LoVo (cell line): ENCODE data around the gene KBTBD13.
"Not testable (repeated sequence)": the region's sequence is repeated elsewhere in the genome, so short reads cannot be mapped to it uniquely, and the experiment has no call there.

ENCODE experiments used
- DNase-seq: peaks from one replicate; pipeline ENCODE4 v3.0.0-alpha.2; 2016; ENCODE audit warnings: low spot score

KBTBD13 gene

DNA sequence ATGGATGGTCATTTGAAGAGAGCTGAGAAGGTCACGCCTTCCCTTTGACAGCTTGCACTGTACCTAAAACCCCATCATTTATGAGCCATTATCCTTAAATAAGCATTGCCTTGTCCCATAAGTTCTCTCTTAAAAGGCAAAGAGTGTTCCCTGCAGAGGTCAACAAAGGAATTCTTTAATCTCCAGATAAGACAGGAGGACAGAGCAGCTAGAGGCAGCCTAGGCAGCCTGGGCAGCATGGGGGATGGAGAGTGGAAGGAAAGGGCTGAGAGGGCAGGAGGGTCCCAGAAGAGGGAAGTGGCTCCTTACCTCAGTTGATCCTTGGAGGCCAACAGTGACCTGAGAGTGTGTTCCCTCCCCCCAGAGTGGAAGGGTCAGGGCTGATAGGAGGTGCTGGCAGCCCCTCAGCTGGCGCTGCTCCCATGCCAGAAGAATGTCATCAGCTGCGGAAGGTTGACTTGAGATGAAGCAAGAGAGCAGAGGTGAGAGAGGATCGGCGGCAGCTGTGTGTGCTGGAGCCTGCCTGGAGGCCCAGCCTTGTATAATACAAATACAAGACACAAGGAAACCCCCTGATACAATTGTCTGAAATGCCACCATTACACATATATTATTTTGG, 12.8 kb downstream of the KBTBD13 start:
- DNase-seq, result no peak

DNA sequence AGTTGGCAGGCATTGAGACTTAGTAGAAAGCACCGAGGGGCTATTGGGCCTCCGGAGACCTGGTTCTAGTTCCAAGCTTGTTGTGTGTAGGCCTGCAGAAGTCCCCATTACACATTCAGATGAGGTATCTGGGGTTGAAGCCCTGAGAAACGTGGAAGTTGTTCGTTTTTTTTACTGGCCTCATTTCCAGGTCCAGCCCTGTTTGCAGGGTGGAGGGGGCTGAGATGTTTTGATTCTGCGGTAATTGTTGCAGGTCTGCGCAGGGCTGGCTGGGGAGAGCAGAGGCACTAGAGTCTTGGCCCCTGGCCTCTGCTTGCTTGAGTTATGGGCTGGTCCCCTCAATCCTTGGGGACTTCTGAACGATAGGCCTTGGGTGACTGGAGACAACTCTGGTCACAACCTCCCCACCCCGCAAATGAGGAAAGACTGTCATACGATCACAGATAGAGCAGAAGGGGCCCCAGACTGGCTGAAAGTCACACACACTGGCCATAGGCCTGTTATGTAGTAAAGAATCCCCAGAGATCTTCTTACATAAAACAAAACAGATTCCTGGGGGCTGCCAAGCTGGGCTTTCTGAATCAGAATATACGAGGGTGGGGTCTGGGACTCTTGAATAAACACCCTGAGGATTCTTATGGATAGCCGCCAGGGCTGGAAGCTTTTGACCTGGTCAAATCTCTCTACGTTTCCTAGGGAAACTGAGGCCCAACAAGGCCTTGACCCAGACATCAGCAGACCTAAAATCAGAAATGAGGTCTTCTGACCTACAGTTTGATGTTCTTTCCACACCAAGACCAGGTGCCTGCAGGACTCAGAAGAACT, 15.6 kb downstream of the KBTBD13 start:
- DNase-seq, result no peak

DNA sequence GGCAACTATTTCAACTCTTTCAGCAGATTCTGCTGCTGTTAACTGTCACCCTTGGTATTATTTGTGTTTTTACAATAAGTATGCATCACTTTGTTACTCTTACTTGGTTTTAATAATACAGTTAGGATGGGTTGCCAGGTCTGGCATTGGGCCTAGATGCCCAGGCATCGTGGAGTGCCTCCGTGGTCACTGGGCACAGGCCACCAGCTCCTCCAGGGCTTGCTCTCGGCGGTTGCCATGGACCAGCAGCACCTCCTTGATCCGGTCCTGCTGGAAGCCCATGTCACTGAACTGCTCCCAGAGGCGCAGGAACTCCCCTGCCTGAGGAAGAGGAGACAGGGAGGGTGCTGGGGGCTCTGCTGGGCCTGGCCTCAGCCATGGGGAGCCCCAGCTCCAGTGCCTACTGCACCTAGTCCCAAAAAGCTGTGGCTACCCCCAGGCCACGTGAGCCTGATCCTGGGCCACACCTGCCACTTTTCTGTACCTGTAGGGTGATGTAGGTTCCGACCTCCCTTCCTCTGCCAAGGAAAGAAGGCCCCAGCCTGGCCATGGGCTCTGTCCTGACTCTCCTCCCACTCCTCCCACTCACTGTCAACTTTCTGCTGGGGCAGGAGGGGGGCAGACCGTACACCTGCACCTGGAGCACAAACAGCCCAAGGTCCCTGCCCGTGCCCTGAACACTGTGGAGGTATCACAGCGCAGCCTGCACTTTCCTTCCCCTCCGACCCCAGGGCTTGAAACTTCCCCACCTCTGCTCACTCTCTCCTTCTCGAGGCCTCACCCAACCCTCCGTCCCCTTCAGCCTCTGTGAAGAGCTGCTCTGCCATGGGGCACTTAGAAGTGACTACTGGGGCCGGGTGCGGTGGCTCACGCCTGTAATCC, 16.6 kb downstream of the KBTBD13 start:
- DNase-seq, result no peak

DNA sequence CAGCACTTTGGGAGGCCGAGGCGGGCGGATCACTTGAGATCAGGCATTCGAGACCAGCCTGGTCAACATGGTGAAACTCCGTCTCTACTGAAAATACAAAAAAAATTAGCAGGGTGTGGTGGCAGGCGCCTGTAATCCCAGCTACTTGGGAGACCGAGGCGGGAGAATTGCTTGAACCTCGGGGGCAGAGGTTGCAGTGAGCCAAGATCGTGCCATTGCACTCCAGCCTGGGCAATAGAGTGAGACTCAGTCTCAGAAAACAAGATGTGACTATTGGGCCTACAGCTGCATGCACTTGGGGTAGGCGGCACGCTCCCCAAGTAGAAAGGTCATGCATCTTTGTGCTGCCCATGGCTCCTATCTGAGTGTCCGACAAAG, 17.2 kb downstream of the KBTBD13 start:
- not testable (repeated sequence) for DNase-seq

DNA sequence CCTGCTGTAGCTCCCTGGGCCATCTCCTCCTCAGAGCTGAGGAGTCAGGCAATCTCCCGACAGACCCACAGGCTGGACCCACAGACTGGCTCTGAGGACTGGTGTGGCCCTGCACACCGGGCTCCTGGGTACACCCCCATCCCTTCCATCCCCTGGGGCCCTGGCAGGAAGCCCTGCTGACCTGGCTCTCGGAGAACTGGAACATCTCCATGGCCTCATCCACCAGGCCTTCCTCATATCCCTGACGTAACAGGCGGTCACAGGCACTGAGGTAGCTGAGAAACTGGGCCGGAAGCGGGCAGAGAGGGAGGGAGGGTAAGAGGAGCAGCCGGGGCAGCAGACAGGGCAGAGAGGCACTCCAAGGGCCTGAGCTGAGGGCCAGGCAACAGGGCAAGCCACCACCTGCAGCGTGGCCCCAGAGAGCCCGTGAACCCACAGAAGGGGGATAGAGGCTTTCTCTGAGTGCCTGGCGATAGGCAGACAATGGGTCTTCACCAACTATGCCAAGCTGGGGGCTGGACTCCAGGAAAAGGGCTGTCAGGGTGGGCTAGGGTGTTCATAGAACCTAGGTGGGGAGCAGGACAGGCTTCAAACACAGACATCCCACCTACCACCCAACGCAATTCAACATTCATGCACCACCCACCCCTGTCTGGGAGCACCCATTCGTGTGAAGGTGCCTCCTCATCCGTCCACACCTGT, 17.9 kb downstream of the KBTBD13 start:
- DNase-seq, result no peak

DNA sequence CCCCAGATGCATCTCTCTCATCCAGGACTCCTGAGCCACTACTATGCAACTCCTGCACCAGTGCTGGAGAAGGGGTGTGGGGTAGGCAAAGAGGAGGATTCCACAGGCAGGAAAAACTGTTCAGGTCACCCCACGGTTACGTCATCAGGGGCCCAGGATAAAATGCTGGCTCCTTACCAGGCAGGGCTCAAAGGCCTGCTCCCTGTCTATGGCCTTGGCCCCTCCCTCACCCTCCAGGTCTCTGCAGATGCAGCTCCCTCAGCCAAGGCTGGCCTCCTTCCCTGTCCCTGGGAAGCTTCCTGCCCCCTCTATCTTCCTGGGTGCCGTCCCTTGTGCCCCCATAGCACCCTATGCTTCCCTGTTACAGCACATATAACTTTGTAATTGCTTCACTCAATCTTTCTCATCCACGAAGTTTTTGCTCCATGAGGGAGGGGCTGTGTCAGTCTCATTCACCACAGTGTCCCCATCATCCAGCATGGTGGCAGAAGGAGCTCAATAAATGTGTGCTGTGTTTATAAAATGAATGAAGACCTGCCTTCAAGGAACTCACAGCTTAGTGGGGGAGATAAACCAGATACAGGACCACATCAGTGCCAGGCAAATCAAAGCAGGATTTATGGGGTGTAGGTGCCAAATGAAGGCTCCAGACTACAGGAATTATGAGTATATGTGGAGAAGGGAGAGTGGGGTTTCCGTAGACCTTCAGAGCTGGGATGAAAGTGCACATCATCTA, 18.6 kb downstream of the KBTBD13 start:
- no peak for DNase-seq

DNA sequence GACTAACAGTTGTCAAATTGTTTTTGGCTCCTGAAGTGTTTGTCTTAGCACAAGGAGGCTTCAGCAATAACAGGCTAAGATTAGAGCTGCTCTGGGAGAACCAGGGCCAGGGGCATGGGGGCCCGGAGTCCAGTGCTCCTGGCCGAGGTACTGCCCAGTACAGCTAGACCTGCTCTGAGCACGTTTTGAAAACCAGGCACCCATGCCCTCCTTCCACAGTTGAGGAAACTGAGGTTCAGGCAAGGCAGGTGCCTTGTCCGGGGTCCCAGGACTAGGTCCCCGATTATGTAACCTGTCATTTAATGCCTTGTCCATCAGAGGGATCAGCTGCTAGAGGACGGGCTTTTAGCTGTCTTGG, 19.2 kb downstream of the KBTBD13 start:
- DNase-seq, result no peak

DNA sequence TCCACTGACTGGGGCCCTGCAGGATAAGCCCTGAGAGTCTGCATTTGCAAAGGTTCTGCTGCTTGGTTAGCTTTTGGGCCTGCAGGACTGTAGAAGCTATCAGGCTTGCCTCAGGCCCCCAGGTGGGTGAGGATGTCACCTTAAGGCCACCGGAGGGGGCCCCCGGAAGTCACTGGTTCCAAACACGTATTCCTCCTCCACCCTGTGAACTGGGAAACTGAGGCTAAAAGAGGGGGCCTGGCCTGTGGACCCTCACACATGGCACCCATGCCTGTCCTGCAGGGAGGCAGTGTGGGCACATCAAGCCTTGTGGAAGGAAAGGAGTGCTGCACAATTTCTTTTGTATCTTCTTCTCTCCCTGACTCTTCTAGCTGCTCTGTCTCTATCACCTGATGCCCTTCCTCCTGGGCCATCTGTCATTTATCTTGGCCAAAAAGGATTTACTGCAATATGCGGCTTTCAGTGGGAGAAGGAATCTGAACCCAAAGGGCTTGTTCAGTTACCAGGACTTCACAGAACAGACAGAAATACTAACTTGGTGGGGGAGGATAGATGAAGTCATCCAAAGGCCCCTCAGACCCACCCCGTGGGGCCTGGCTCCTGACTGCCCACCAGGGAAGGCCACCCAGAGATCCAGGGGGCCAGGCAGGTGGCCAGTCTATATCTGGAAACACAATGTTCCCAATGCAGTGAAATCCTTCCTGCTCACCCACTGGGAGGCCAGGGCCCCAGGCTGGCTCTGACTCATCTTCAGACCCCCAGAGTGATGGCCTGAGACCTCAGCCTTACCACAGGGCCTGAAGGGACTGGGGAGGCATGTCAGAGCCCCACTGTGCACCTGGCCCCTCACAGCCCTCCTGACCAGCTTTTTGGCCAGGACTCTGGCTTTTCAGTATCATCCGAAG, 20.2 kb downstream of the KBTBD13 start:
- no peak for DNase-seq

- no peak for DNase-seq
Observed at GRCh38 chr15:65097651-65098263, 21.2 kb downstream of the KBTBD13 start.

DNA sequence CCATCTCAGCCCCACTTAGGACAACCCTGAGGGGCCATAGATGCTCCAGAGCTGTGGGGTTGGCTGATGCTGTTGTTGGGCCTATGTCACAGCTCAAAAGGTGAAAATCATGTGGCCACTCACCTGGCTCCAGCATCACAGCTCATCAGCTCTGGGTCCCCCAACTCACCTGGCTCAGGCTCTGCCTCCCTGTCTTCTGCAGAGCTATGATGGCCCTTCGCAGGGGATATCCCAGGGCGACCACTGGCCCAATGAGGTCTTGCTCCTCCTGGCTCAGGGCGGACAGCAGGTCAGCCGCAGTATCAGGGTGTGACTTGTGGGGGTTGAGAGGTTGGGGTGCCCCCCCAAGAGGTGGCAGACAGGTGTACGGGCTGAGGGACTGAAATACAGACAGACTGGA, 22.8 kb downstream of the KBTBD13 start:
- DNase-seq, result no peak

- DNase-seq, result not testable (repeated sequence)
Observed at GRCh38 chr15:65099801-65100200, 23.3 kb downstream of the KBTBD13 start.

DNA sequence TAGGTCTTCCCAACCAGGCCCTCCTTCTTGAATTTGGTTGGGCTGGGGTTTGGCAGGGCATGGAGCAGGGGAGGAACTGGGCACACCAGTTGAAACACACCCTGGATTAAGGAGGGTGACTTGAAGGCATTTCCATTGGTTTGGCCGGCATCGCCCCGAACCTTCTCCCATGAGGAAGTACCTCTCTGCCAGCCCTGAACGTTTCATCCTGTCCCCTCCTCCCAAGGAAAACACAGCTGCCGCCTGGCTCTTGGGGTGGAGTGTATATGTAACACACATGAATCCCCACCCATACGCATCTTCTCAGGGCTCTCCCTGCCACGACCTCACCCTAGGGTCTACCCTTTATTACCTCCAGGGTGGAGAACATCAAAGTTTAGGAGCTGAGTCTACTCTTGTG, 23.9 kb downstream of the KBTBD13 start:
- DNase-seq, result no peak

DNA sequence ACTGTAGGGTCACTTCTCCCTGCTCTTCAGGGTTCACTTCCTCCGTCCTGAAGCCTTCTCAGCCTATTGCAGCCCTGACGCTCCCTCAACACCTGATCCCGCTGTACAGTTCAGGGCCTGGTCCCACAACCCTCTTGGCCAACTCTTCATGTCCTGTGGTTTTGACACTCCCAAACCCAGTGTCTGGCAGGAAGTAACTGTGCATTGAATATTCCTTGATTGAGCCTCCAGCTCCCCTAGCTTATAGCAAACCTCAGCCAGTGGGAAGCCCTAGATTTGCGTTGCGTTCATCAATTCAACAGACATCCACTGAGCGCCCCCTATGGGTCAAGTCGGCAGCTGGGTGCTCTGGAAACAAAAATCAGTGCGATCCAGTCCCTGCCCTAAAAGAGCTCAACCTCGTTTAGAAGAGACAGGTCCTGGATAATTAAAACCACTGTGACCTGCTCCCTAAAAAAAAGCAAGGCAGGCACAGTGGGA, 24.9 kb downstream of the KBTBD13 start:
- DNase-seq, result no peak

DNA sequence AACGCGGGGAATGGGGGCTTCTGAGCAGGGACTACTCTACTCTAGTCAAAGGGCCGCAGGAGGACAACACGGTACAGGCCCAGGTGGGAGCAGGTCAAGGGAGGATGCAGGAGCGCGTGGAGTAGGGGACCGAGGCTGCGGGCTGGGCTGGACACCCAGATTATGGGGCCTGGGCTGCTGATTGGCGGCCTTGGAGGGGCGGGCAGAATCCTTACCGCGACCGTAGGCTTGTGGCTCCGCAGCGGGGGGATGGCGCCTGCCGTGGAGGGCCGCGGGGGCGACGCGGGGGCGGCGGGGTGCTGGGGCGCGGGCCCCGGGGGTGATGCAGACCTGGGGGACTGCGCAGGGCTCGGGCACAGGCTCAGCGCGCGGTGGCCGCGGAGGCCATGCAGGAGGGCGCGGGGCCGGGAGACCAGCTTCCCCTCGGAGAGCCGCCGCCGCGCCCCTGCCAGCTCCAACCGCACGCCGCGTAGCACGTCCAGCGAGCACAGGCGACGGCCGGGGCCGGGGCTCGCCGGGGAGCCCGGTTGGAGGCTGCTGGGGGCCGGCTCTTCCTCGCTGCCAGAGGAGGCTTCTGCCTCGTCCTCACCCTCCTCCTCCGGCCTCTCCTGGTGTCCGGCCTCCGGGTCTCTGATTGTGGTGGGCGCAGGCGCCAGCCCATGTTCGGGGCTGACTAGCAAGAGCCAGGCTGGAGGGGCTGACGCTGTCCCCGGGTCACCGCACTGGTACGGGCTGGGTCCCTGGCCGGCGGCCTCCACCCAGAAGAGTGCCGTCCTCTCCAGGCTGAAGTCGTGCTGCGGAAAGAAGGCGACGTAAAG, 25.6 kb downstream of the KBTBD13 start:
- DNase-seq, result no peak

- no peak for DNase-seq
Observed at GRCh38 chr15:65102912-65103311, 26.4 kb downstream of the KBTBD13 start.

GRCh38 chr15:65105038-65105437, 28.5 kb downstream of the KBTBD13 start:
- DNase-seq, result no peak

- DNase-seq, result no peak
Observed at GRCh38 chr15:65106011-65106590, 29.6 kb downstream of the KBTBD13 start.

DNA sequence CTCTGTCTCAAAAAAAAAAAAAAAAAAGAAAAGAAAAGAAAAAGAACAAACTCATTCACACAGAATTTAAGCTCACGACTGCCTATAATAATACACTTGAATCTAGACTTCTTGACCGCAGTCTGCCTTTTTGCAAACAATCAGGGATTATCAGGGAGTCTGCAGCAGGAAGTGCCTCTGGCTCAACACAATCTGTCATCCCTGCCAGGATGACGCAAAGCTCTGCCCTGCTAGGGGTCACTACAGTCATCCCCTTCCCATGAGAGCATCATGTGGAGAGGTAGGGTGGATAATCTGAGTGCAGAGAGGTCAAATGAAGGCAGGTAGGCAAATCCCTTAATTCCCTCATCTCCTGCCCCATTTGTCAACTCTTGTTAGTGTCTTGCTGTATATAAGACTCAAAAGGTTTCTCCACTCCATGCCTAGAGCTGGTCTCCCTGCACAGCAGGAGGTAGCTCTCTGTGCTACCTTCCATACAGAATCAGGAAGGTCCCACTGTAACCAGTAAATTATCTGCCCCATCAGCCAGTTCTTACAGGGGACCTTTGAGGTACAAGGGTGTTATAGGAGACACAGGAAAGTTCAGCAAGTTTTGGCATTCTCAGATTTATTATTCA, 34.2 kb downstream of the KBTBD13 start:
- no peak for DNase-seq
